Measurements from ENCODE around the gene KDM5A.
"Not testable (repeated sequence)": the region's sequence is repeated elsewhere in the genome, so short reads cannot be mapped to it uniquely, and the experiment has no call there.

KDM5A gene

DNA sequence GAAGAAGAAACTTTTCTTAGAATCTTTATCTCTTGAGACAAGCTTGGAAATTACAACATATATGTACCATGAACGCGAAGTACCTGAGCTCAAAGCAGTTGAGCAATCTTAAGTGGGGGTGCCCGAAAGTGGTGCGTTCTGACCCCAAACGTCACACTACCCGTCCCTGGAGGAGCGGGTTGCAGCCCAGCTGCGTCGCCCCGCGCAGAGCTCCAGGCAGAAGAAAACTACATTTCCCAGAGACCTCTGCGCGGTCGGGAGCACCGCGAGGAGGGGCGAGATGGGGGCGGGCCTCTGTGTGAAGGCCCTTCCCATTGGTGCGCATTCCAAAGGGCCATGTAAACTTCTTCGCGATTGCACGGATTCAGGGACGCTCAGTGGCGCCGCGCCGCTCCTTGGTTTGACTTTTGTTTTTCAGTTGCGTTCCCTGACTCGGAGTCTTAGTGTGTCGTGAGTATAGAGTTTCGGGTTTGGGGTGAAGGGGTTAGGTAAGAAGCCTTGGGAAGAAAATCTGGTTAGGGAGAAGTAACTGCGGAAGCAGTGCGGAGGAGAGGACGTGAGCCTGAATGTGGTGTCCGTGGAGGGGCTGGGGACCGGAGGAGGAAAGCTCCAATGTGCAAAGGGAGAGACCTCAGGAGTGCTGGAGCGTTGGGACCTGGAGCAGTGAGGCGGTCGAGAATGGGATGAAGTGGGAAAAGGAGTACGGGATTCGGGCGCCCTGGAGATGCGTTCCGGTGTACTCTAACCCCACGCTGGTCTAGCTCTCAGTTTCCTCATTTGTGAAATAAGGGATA, 12.3 kb upstream of the KDM5A start, which contains the start of gene CCDC77:
Gene CCDC77, plus strand, starts transcription at position 410 of the 794 bp plus-strand sequence. CDS start 7,740 bp downstream, outside the sequence.
- peak within 1 kb of the TSS; percentile 71 for H3K4me3 ChIP-seq (ENCODE audit: low read depth, low read length)
- TF ChIP-seq, protein P1, sequence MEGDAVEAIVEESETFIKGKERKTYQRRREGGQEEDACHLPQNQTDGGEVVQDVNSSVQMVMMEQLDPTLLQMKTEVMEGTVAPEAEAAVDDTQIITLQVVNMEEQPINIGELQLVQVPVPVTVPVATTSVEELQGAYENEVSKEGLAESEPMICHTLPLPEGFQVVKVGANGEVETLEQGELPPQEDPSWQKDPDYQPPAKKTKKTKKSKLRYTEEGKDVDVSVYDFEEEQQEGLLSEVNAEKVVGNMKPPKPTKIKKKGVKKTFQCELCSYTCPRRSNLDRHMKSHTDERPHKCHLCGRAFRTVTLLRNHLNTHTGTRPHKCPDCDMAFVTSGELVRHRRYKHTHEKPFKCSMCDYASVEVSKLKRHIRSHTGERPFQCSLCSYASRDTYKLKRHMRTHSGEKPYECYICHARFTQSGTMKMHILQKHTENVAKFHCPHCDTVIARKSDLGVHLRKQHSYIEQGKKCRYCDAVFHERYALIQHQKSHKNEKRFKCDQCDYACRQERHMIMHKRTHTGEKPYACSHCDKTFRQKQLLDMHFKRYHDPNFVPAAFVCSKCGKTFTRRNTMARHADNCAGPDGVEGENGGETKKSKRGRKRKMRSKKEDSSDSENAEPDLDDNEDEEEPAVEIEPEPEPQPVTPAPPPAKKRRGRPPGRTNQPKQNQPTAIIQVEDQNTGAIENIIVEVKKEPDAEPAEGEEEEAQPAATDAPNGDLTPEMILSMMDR (IDR thresholded peaks at IDR 0.05; ENCODE audit: low read depth, low read length, missing control alignments): peak; percentile 24
- peak; percentile 82 for DNase-seq (ENCODE audit: low read depth)

DNA sequence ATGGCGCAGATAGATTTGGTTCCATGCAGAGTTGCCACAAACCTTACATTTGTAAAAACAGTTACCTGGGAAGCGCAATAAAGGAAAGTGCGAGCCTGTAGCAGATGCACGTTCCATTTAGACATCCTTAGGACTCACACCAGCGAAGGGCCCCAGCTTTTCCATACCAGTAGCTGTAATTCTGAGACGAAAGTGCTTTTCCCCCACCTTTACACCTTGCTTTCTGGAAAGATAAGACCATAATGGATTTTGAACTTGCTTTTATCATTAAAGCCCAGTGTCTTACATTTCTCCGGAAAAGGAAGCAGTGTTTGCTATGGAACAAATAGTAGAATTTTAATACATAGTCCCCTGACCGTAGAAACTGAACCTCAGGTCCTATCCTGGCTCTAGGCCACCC, 11.7 kb upstream of the KDM5A start:
- peak overlapping the region; percentile 71 for H3K4me3 ChIP-seq (ENCODE audit: low read depth, low read length)
- no peak for DNase-seq (ENCODE audit: low read depth)
- TF ChIP-seq, protein P1 (IDR thresholded peaks at IDR 0.05; ENCODE audit: low read depth, low read length, missing control alignments): no peak

DNA sequence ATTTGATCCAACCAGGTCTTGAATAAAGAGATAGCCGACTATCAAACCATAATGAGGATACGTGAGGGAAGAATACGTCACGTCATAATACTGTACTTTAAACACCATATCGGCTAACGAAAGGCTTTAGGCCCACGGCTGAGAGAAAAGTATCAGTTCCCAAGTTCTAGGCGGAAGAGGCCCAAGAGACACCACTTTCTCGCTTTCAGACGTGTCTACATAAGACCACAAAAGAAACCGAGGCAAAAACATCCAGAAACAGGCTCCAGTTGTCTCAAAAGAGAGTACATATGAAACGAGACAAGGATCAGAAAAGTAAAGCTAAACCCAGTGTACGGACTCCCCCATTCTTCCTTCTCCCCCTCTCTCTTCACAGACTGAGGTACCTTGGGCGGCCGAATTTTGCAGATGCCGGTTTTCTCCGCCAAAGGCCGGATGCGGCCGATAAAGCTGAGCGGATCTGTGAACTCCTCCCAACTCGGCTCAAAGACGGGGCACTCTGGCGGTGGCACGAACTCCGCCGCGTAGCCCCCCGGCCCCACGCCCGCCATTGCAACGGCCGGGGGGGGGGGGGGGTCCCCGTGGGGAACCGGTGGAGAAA, 479 bp downstream of the KDM5A start:
- TF ChIP-seq, protein P1 (IDR thresholded peaks at IDR 0.05; ENCODE audit: low read depth, low read length, missing control alignments): no peak
- peak overlapping the region; percentile 86 for H3K4me3 ChIP-seq (ENCODE audit: low read depth, low read length)
- peak; percentile 33 for DNase-seq (ENCODE audit: low read depth)

DNA sequence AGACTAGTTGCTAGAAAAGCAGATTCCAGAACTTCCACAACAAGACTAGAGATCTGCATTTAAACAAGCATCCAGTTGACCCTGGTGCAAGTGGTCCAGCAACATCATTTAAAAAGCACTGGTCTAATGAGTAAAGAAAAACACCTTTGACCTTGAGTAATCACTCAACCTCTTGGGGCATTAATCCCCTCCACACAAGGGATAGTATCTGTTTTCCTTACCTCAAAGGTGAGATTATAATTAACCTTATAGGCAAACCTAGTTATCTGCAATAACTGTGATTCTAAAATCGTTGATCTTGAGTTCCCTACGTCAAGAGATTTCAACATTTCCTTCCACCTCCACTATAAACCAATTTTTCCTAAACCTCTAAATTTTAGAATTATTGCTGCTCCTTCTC, 1.1 kb downstream of the KDM5A start:
- no peak for DNase-seq (ENCODE audit: low read depth)

DNA sequence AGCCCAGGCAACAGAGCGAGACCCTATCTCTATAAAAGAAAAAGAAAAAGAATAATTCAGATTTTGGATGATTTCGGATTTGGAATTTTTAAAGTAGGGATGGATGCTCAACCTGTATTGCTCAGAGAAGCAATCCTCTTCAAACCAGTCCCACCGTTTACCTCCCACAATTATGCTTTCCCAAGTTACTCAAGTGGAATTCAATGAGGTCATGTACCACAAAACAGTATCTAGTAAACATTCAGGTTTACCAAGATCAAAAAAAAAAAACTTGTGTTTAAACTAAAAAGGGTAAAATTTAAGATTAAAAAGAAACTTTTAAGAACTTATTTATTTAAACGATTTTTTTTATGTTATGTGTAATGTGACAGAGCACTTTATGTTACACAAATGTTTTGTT, 2.5 kb downstream of the KDM5A start:
- DNase-seq (ENCODE audit: low read depth): no peak
- TF ChIP-seq, protein P1 (IDR thresholded peaks at IDR 0.05; ENCODE audit: low read depth, low read length, missing control alignments): no peak
- peak overlapping the region; percentile 10; the same call in 1 of the 2 replicates for H3K4me3 ChIP-seq (ENCODE audit: low read depth, low read length)

More for the DNA sequence above, 1.1 kb downstream of the KDM5A start:
- H3K4me3 ChIP-seq (ENCODE audit: low read depth, low read length): peak overlapping the region; percentile 86
- TF ChIP-seq, protein P1 (IDR thresholded peaks at IDR 0.05; ENCODE audit: low read depth, low read length, missing control alignments): no peak

DNA sequence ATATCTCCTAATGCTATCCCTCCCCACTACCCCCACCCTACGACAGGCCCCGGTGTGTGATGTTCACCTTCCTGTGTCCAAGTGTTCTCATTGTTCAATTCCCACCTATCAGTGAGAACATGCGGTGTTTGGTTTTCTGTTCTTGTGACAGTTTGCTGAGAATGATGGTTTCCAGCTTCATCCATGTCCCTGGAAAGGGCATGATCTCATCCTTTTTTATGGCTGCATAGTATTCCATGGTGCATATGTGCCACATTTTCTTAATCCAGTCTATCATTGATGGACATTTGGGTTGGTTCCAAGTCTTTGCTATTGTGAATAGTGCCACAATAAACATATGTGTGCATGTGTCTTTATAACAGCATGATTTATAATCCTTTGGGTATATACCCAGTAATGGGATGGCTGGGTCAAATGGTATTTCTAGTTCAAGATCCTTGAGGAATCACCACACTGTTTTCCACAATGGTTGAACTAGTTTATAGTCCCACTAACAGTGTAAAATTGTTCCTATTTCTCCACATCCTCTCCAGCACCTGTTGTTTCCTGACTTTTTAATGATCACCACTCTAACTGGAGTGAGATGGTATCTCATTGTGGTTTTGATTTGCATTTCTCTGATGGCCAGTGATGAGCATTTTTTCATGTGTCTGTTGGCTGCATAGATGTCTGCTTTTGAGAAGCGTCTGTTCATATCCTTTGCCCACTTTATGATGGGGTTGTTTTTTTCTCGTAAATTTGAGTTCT, 18.2 kb downstream of the KDM5A start:
- DNase-seq (ENCODE audit: low read depth); H3K4me3 ChIP-seq (ENCODE audit: low read depth, low read length): not testable (repeated sequence)

DNA sequence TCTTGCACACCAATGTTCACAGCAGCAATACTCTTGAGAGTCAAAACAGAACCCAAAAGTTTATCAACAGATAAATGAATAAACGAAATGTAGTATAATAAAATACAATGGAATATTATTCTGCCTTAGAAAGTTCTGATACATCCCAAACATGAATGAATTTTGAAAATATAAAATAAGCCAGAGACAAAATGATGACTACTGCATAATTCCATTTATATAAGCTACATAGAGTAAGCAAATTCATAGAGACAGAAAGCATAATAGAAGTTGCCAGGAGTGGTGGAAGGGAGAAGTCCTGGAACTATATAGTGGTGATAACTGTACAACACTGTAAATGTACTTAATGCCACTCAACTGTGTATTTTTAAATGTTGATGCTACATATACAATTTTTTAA, 21.1 kb downstream of the KDM5A start:
- DNase-seq (ENCODE audit: low read depth): no peak
- TF ChIP-seq, protein P1 (IDR thresholded peaks at IDR 0.05; ENCODE audit: low read depth, low read length, missing control alignments): no peak
- no peak overlapping the region for H3K4me3 ChIP-seq (ENCODE audit: low read depth, low read length)
